Transverse colon (tissue), 4 donors: Measurements from ENCODE around the gene FAT3.

Source experiments
- EP300 ChIP-seq: sonication (generic); formaldehyde crosslinking; IDR thresholded peaks from one replicate; pipeline ENCODE4 v1.6.1; 2017; ENCODE audit warnings: antibody characterized with exemption, low read depth
- POLR2A ChIP-seq: fragments of 450-650 bp; IDR thresholded peaks from one replicate; pipeline ENCODE4 v1.6.1; 2016; ENCODE audit warnings: antibody characterized with exemption, mild to moderate bottlenecking, moderate library complexity
- POLR2AphosphoS5 ChIP-seq, 3 donors: sonication (generic); formaldehyde crosslinking; IDR thresholded peaks; one replicate each; pipeline ENCODE4 v1.6.1; 2016; ENCODE audit warnings: antibody characterized with exemption in 3 of 3
- TF ChIP-seq, protein P1 (sequence below), 5 experiments: fragments of 200-600 bp in 3 of 5; fragments of 450-650 bp in 2 of 5; sonication (generic) in 3 of 5; IDR thresholded peaks; 1 replicate in 2 of 5; 2 replicates in 3 of 5; pipeline ENCODE4 v1.5.1; 2016 to 2017; ENCODE audit warnings: antibody characterized with exemption in 5 of 5, inconsistent platforms in 3 of 5, mild to moderate bottlenecking in 2 of 5, moderate library complexity in 1 of 5

DNA sequence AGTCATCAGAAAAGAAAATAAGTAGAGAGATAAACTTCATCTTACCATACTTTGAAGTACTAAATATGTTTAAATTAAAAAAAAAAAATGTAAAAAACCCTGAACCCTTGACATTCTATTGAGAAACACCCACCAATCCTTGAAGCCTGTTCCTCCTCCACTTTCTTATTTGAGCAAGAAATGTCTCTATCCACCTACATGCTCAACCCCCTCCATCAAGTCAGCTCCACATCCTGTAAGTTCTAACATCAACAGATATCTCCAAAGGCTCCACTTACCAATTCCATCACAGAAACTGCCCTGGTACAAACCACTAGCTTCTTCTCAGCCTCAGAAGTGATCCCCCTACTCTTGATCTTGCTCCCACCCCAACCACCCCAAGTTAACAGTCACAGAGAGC, 32.5 kb upstream of the FAT3 start:
- TF ChIP-seq, protein P1, sequence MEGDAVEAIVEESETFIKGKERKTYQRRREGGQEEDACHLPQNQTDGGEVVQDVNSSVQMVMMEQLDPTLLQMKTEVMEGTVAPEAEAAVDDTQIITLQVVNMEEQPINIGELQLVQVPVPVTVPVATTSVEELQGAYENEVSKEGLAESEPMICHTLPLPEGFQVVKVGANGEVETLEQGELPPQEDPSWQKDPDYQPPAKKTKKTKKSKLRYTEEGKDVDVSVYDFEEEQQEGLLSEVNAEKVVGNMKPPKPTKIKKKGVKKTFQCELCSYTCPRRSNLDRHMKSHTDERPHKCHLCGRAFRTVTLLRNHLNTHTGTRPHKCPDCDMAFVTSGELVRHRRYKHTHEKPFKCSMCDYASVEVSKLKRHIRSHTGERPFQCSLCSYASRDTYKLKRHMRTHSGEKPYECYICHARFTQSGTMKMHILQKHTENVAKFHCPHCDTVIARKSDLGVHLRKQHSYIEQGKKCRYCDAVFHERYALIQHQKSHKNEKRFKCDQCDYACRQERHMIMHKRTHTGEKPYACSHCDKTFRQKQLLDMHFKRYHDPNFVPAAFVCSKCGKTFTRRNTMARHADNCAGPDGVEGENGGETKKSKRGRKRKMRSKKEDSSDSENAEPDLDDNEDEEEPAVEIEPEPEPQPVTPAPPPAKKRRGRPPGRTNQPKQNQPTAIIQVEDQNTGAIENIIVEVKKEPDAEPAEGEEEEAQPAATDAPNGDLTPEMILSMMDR (IDR thresholded peaks at IDR 0.05) = no peak
- TF ChIP-seq POLR2A (no peak), EP300 (no peak), POLR2AphosphoS5 (IDR thresholded peaks at IDR 0.05) (no peak)
